HEK293T (cell line): ENCODE data around the gene JAZF1.

ENCODE experiments used
- CTCF ChIA-PET: fragments of 350-600 bp; formaldehyde crosslinking; extraction: SDS; loops from one replicate; lab custom pipeline; 2021; ENCODE audit warnings: antibody characterized with exemption, inconsistent platforms; lab: Yijun Ruan, JAX
- POLR2A ChIA-PET: fragments of 350-600 bp; formaldehyde crosslinking; extraction: SDS; loops from one replicate; lab custom pipeline; 2020; ENCODE audit warnings: antibody characterized with exemption, inconsistent platforms; lab: Yijun Ruan, JAX
- DNase-seq: peaks from one replicate; pipeline ENCODE4 v3.0.0; 2012; ENCODE audit warnings: mixed read lengths; ENCODE audit errors: extremely low spot score
- ARNT ChIP-seq: fragments of 450-650 bp; IDR thresholded peaks from 2 replicates; pipeline ENCODE4 v1.6.1; 2017; ENCODE audit warnings: mild to moderate bottlenecking
- BHLHE40 ChIP-seq: fragments of 450-650 bp; IDR thresholded peaks from 2 replicates; pipeline ENCODE4 v1.6.1; 2016; ENCODE audit warnings: mild to moderate bottlenecking, moderate library complexity, borderline replicate concordance
- CTBP1 ChIP-seq: fragments of 450-650 bp; IDR thresholded peaks from 2 replicates; pipeline ENCODE4 v1.6.1; 2016; ENCODE audit warnings: borderline replicate concordance
- ELF4 ChIP-seq: fragments of 450-650 bp; IDR thresholded peaks from 2 replicates; pipeline ENCODE4 v1.6.1; 2017; ENCODE audit warnings: antibody characterized with exemption
- FOXA1 ChIP-seq: fragments of 450-650 bp; IDR thresholded peaks from 2 replicates; pipeline ENCODE4 v1.6.1; 2016; ENCODE audit warnings: mild to moderate bottlenecking
- FOXK2 ChIP-seq: fragments of 450-650 bp; IDR thresholded peaks from 2 replicates; pipeline ENCODE4 v1.6.1; 2016; ENCODE audit warnings: mild to moderate bottlenecking
- FOXM1 ChIP-seq: fragments of 450-650 bp; IDR thresholded peaks from 2 replicates; pipeline ENCODE4 v1.6.1; 2017; ENCODE audit warnings: mild to moderate bottlenecking, borderline replicate concordance
- HDGF ChIP-seq: fragments of 450-650 bp; IDR thresholded peaks from 2 replicates; pipeline ENCODE4 v1.6.1; 2017; ENCODE audit warnings: antibody characterized with exemption, borderline replicate concordance
- L3MBTL2 ChIP-seq: fragments of 450-650 bp; conservative IDR thresholded peaks from 2 replicates; pipeline ENCODE4 v1.6.1; 2016; ENCODE audit warnings: mild to moderate bottlenecking
- LEF1 ChIP-seq: fragments of 450-650 bp; IDR thresholded peaks from 2 replicates; pipeline ENCODE4 v1.6.1; 2017; ENCODE audit warnings: mild to moderate bottlenecking, borderline replicate concordance
- NFRKB ChIP-seq: fragments of 450-650 bp; IDR thresholded peaks from 2 replicates; pipeline ENCODE4 v1.6.1; 2016; ENCODE audit warnings: mild to moderate bottlenecking, moderate library complexity
- PKNOX1 ChIP-seq: fragments of 450-650 bp; IDR thresholded peaks from 2 replicates; pipeline ENCODE4 v1.6.1; 2016
- SP1 ChIP-seq: fragments of 450-650 bp; IDR thresholded peaks from 2 replicates; pipeline ENCODE4 v1.6.1; 2017
- SUZ12 ChIP-seq: fragments of 450-650 bp; IDR thresholded peaks from 2 replicates; pipeline ENCODE4 v1.6.1; 2016; ENCODE audit warnings: mild to moderate bottlenecking
- TARDBP ChIP-seq: fragments of 450-650 bp; IDR thresholded peaks from 2 replicates; pipeline ENCODE4 v1.6.1; 2016
- ZNF384 ChIP-seq: fragments of 450-650 bp; IDR thresholded peaks from 2 replicates; pipeline ENCODE4 v1.6.1; 2016

Gene JAZF1

GRCh38 chr7:27842094-27842692 lies 338.4 kb downstream of the JAZF1 start:
- TF ChIP-seq ARNT, result no peak
- TF ChIP-seq ZNF384, result no peak
- no peak for TF ChIP-seq NFRKB
- TF ChIP-seq PKNOX1, result no peak
- TF ChIP-seq SUZ12, result no peak
- TF ChIP-seq BHLHE40, result no peak
- TF ChIP-seq TARDBP, result no peak
- no peak for TF ChIP-seq FOXK2
- no peak for TF ChIP-seq FOXM1
- TF ChIP-seq LEF1, result no peak
- TF ChIP-seq SP1, result no peak
- no peak for TF ChIP-seq FOXA1
- TF ChIP-seq CTBP1, result no peak
- TF ChIP-seq ELF4, result no peak
- no peak for TF ChIP-seq L3MBTL2
- TF ChIP-seq HDGF, result no peak
- CTCF ChIA-PET, result interaction anchor here (0.6 to 0.7 kb wide), 2 partner anchors 74 to 1011 kb away, joined by 3 read pairs; no protein-coding TSS in a partner anchor
- POLR2A ChIA-PET, result no interaction called here
- no peak for DNase-seq

DNA sequence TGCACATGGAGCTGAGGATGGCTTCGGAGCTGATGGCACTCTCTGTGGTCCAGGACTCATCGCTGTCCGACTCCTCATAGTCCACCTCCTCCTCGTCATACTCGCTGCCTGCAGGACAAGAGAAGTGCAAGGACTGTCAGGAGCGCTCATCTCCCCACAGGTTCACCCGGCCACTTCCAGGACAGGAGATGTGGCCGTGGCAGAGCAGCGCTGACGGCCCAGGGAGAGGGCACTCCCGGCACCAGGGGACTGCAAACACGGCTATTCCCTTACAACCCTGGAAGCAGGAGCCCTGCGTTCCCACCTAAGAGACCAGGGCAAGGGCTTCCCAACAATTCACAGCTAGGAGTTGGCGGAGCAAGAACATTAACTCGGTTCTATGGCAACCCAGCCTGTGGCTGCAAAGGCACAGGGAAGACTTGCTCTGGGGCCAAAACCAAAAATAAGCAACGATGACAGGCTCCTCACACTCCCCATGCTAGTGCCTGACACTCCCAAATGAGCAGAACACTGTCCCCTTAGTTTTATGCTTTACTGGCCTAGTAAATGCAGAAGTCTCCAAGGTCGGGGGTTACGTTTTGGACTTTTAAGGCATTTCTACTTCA lies 339.7 kb downstream of the JAZF1 start:
- ChIA-PET POLR2A (no interaction called here), CTCF (no interaction called here)
- DNase-seq, result no peak
- TF ChIP-seq L3MBTL2 (no peak), FOXK2 (no peak), ARNT (no peak), PKNOX1 (no peak), FOXM1 (no peak), NFRKB (no peak), ELF4 (no peak)

DNA sequence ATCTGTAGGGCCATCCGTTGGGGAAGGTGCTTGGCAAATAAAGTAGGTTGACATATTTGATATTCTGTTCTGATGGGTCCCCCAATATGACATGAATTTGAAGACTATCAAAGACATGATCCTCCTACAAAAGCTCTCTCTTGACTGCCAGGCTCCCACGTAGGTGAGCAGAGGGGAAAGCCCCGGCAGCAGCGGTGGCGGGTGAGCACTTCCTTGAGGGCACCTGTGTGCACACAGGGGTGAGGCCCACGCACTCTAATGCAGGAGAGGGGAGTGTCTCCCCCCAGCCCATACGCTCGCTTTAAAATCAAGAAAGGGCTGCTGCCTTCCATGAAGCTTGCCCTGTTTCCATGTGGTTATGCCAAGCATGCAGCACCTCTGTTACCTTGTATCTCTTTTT lies 340.3 kb downstream of the JAZF1 start:
- TF ChIP-seq HDGF (no peak), BHLHE40 (no peak), PKNOX1 (no peak), NFRKB (no peak), SP1 (no peak), TARDBP (no peak), CTBP1 (no peak), SUZ12 (no peak), ELF4 (no peak), ZNF384 (no peak), FOXM1 (no peak), L3MBTL2 (no peak)
- ChIA-PET CTCF (no interaction called here), POLR2A (no interaction called here)
- no peak for DNase-seq

DNA sequence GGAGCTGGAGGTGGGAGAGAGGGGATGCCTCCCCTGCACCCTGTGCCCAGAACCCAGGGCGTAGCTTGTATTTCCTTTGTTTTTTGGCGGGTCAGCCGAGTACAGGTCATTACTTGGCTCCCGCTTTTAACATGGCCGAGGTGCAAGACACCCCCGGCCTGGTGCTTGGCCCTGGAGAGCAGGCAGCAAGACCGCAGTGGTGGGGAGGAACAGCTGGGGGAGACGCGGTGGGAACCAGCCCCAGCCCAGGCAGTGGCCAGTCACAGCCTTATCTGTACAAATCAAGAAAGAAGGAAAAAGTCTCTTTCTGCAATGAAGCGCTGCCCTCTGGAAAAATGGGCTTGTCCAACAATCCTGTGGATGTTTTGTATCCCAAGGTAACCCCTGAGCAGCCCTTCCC lies 341.5 kb downstream of the JAZF1 start:
- DNase-seq, result no peak
- ChIA-PET POLR2A (no interaction called here), CTCF (no interaction called here)
- TF ChIP-seq LEF1 (no peak), NFRKB (no peak), ZNF384 (no peak), TARDBP (no peak), L3MBTL2 (no peak), CTBP1 (no peak), FOXM1 (no peak), HDGF (no peak), ARNT (no peak), BHLHE40 (no peak), FOXA1 (no peak), ELF4 (no peak), FOXK2 (no peak), SP1 (no peak), PKNOX1 (no peak)

DNA sequence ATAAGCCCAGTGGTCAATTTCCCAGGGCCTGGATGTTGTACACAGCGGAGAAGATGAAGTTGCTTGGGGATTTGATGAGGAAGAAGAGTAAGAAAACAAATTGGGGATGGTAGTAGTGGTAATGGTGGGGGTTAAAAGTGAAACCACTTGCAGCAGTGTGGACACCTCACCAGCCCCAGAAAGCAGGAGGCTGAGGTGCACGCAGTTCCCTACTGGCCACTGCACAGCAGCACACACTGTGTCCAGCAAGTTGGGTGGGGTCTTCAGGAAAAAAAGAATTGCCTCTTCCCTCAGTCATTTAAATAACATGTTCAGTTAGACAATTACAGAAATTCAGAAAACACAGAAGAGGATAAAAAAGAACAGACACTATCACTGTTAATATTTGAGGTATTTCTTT lies 344.1 kb downstream of the JAZF1 start:
- ChIA-PET POLR2A (no interaction called here), CTCF (no interaction called here)
- TF ChIP-seq SUZ12, result no peak
- TF ChIP-seq TARDBP, result no peak
- no peak for TF ChIP-seq NFRKB
- no peak for TF ChIP-seq CTBP1
- TF ChIP-seq PKNOX1, result no peak
- TF ChIP-seq SP1, result no peak
- no peak for TF ChIP-seq L3MBTL2
- no peak for TF ChIP-seq HDGF
- TF ChIP-seq ARNT, result no peak
- no peak for TF ChIP-seq ELF4
- TF ChIP-seq LEF1, result no peak
- no peak for DNase-seq
